HCT116 (cell line): ENCODE data around the gene GPR65. TPM values are rescaled to one million over a fixed set of nuclear protein-coding genes. Genes with fewer than 3 reads are reported as not detected.

Experiments used
- ATAC-seq: fragments of 200-7000 bp; cut with Tn5 transposase; 2 replicates; pipeline ENCODE4 v1.9.1; 2020; ENCODE audit warnings: mild to moderate bottlenecking, moderate library complexity
- BruUV-seq: library from RNA; stranded (reverse); fragments of 400-500 nt; replicated peaks from 2 replicates; lab custom pipeline; 2021; lab: Mats Ljungman, UMichigan
- CTCF ChIA-PET: fragments of 300-600 bp; sonication (Branson Sonifier 250); formaldehyde crosslinking; loops from one replicate; lab custom pipeline; 2021; ENCODE audit warnings: antibody characterized with exemption; lab: Charles Lee
- POLR2A ChIA-PET: fragments of 300-600, 350-600 bp; sonication (Branson Sonifier 250); formaldehyde crosslinking; loops from one replicate; lab custom pipeline; 2021; ENCODE audit warnings: antibody characterized with exemption; lab: Charles Lee
- RAD21 ChIA-PET, 2 experiments: fragments of 300-600 bp; sonication (Branson Sonifier 250); formaldehyde crosslinking; loops; one replicate each; lab custom pipeline; 2023; ENCODE audit warnings: low total read pairs in 2 of 2; ENCODE audit not compliant: uncharacterized antibody in 2 of 2, unreplicated experiment in 2 of 2, low non-redundant PET in 1 of 2; lab: Charles Lee
- DNase-seq: peaks from one replicate; pipeline ENCODE4 v3.0.0-alpha.2; 2010; ENCODE audit warnings: low read depth, low spot score
- H2AFZ ChIP-seq: fragments of 200-600 bp; shearing (Covaris generic), sonication (generic); 2 replicates; pipeline ENCODE4 v1.6.1; 2017; ENCODE audit warnings: low read depth, mixed run types, mixed read lengths, antibody characterized with exemption, low read length; ENCODE audit not compliant: poor library complexity, severe bottlenecking
- H3K27ac ChIP-seq: 2 replicates; pipeline ENCODE4 v1.5.1; 2012; ENCODE audit warnings: low read depth, low read length
- H3K27me3 ChIP-seq: fragments of 200-600 bp; sonication (generic); 2 replicates; pipeline ENCODE4 v1.6.1; 2016; ENCODE audit warnings: mixed run types, low read length, mixed read lengths; ENCODE audit not compliant: insufficient read depth
- H3K36me3 ChIP-seq, 2 experiments: fragments of 200-500 bp in 1 of 2; fragments of 200-600 bp in 1 of 2; sonication (Bioruptor generic) in 1 of 2; sonication (generic) in 1 of 2; 2 replicates each; pipeline versions ENCODE4 v1.5.1 to v1.6.1; 2014 to 2016; ENCODE audit warnings: low read length in 2 of 2, inconsistent platforms in 1 of 2, mixed read lengths in 1 of 2, mixed run types in 1 of 2; ENCODE audit not compliant: insufficient read depth in 2 of 2, control insufficient read depth in 1 of 2
- H3K4me1 ChIP-seq, 2 experiments: fragments of 200-600 bp in 1 of 2; sonication (generic) in 1 of 2; 2 replicates each; pipeline versions ENCODE4 v1.5.1 to v1.6.1; 2012 to 2017; ENCODE audit warnings: low read length in 2 of 2, inconsistent platforms in 1 of 2, mild to moderate bottlenecking in 1 of 2, mixed read lengths in 1 of 2, mixed run types in 1 of 2, moderate library complexity in 1 of 2; ENCODE audit not compliant: insufficient read depth in 2 of 2, control insufficient read depth in 1 of 2
- H3K4me2 ChIP-seq: fragments of 200-600 bp; sonication (generic); 2 replicates; pipeline ENCODE4 v1.6.1; 2017; ENCODE audit warnings: mixed run types, low read length, mixed read lengths
- H3K4me3 ChIP-seq, 2 experiments: fragments of 200-600 bp in 1 of 2; sonication (generic) in 1 of 2; replicated peaks in 1 of 2; 2 replicates each; pipeline ENCODE4 v1.5.1; 2011 to 2016; ENCODE audit warnings: low read length in 2 of 2, control low read depth in 1 of 2, low read depth in 1 of 2, mild to moderate bottlenecking in 1 of 2, mixed read lengths in 1 of 2, mixed run types in 1 of 2
- H3K79me2 ChIP-seq: fragments of 200-600 bp; sonication (generic); 2 replicates; pipeline ENCODE4 v1.6.1; 2017; ENCODE audit warnings: mild to moderate bottlenecking, mixed run types, low read length, moderate library complexity, mixed read lengths; ENCODE audit not compliant: insufficient read depth
- H3K9ac ChIP-seq: fragments of 200-600 bp; sonication (generic); 2 replicates; pipeline ENCODE4 v1.6.1; 2016; ENCODE audit warnings: low read length, mixed read lengths
- H3K9me2 ChIP-seq: fragments of 200-600 bp; sonication (generic), shearing (Covaris generic); 2 replicates; pipeline ENCODE4 v1.6.1; 2017; ENCODE audit warnings: mixed run types, mild to moderate bottlenecking, moderate library complexity; ENCODE audit not compliant: insufficient read depth
- H3K9me3 ChIP-seq, 2 experiments: fragments of 200-500 bp in 1 of 2; fragments of 200-600 bp in 1 of 2; sonication (Bioruptor generic) in 1 of 2; sonication (generic) in 1 of 2; 2 replicates each; pipeline ENCODE4 v1.6.1; 2014 to 2017; ENCODE audit warnings: low read length in 2 of 2, mixed read lengths in 2 of 2, inconsistent platforms in 1 of 2, low read depth in 1 of 2, mild to moderate bottlenecking in 1 of 2, mixed run types in 1 of 2, moderate library complexity in 1 of 2; ENCODE audit not compliant: control insufficient read depth in 1 of 2, insufficient read depth in 1 of 2
- H4K20me1 ChIP-seq: fragments of 200-600 bp; sonication (generic), shearing (Covaris generic); 2 replicates; pipeline ENCODE4 v1.6.1; 2017; ENCODE audit warnings: mixed run types, mild to moderate bottlenecking, moderate library complexity; ENCODE audit not compliant: insufficient read depth
- FOSL1 ChIP-seq: IDR thresholded peaks from 2 replicates; pipeline ENCODE4 v1.6.1; 2012; ENCODE audit warnings: low read depth
- MAX ChIP-seq: IDR thresholded peaks from 2 replicates; pipeline ENCODE4 v1.6.1; 2012
- intact Hi-C: fragments of 100-400 bp; cut with micrococcal nuclease; formaldehyde crosslinking; loops from 2 replicates; pipeline ENCODE4 v1.10.0; 2022
- total RNA-seq: library from RNA; stranded (reverse); gene quantifications from one replicate; pipeline ENCODE4 v1.2.1, GENCODE V29; 2021; ENCODE audit not compliant: unreplicated experiment

The GPR65 gene
- total RNA-seq, 1 experiment from 2014 or later, result 0.05 TPM

GRCh38 chr14:88010331-88010730, 5.4 kb downstream of the GPR65 start:
- ChIA-PET CTCF (no interaction called here), RAD21 (no interaction called here), POLR2A (no interaction called here)
- intact Hi-C loops, result loop anchor here (10.0 kb wide), 1 partner anchor 424 kb away; no protein-coding TSS in a partner anchor
- no peak for TF ChIP-seq MAX
- BruUV-seq, result no TSS peak
- Histone ChIP-seq H3K9me2 (no peaks in the 10 kb centered on the region), H3K9ac (no peak overlapping the region), H3K4me3 (no peak overlapping the region), H2AFZ (no peak overlapping the region), H3K27me3 (no peaks in the 10 kb centered on the region), H3K27ac (no peak overlapping the region), H4K20me1 (no peaks in the 10 kb centered on the region), H3K36me3 (no peaks in the 10 kb centered on the region), H3K4me2 (no peak overlapping the region), H3K4me1 (no peaks in the 10 kb centered on the region), H3K79me2 (no peaks in the 10 kb centered on the region), H3K9me3 (no peaks in the 10 kb centered on the region)
- no peak for ATAC-seq
- no peak for DNase-seq

GRCh38 chr14:88012495-88012894, 7.6 kb downstream of the GPR65 start:
- TF ChIP-seq FOSL1, result no peak
- DNase-seq (no peak), ATAC-seq (no peak)
- Histone ChIP-seq H3K4me2 (no peak overlapping the region), H3K9me3 (no peaks in the 10 kb centered on the region; a peak in 1 of 4 replicates), H3K4me3 (no peak overlapping the region), H3K9me2 (no peaks in the 10 kb centered on the region), H4K20me1 (no peaks in the 10 kb centered on the region), H3K9ac (no peak overlapping the region), H3K79me2 (no peaks in the 10 kb centered on the region), H3K27ac (no peak overlapping the region), H3K36me3 (no peaks in the 10 kb centered on the region), H3K4me1 (no peaks in the 10 kb centered on the region), H2AFZ (no peak overlapping the region), H3K27me3 (no peaks in the 10 kb centered on the region)
- CTCF ChIA-PET, result no interaction called here
- no TSS peak for BruUV-seq
- POLR2A ChIA-PET, result no interaction called here
- intact Hi-C loops, result loop anchor here (10.0 kb wide), 1 partner anchor 422 kb away; no protein-coding TSS in a partner anchor
- RAD21 ChIA-PET, result no interaction called here
